ENCODE measurements around the gene CEP170.

CEP170 gene

DNA sequence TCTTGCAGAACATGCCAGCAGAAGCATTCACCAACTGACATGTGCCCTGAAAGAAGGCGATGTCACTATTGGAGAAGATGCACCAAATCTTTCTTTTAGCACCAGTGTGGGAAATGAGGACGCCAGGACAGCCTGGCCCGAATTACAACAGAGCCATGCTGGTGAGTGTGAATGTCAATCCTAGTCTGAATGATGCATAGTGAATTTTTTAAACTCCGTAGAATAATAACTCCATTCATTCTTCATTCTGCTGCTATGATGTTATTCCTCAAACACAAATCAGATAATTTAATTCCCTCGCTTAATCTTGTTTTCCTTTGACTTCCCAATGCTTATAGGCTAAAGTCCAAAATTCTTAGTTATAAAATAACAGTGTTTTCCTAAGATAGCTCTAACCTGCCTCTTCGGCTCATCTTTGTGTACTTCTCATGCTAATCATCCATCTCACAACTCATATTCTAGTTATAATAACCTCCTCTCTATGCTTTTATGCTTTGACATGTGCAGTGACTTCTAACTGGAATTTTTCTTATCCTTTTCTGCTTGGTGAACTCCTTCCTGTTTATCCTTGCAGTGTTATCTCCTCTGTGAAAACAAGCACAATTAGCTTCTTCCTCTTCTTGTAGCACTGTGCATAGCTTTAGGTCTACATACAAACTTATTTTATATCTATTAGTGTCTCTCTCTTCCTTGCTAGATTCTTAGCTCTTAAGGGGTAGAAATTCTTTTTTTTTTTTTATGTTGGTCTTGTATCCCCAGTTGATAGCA is 15.2 kb upstream of the CEP170 start:
- TF ChIP-seq TAF1 (IDR thresholded peaks at IDR 0.05; ENCODE audit: low read depth) (no peak), EP300 (IDR thresholded peaks at IDR 0.05; ENCODE audit: borderline replicate concordance) (no peak), YY1 (IDR thresholded peaks at IDR 0.05; ENCODE audit: low read depth) (no peak), USF1 (IDR thresholded peaks at IDR 0.05) (no peak), EGR1 (IDR thresholded peaks at IDR 0.05) (no peak), TEAD4 (IDR thresholded peaks at IDR 0.05) (no peak), ZBTB7A (IDR thresholded peaks at IDR 0.05; ENCODE audit: low read depth) (no peak), RAD21 (IDR thresholded peaks at IDR 0.05; ENCODE audit: low read depth) (no peak), CREB1 (IDR thresholded peaks at IDR 0.05; ENCODE audit: low read depth) (no peak), NFIC (IDR thresholded peaks at IDR 0.05) (no peak), TCF12 (IDR thresholded peaks at IDR 0.05; ENCODE audit: low read depth) (no peak), CEBPB (IDR thresholded peaks at IDR 0.05) (no peak), FOXM1 (IDR thresholded peaks at IDR 0.05; ENCODE audit: borderline replicate concordance, low read depth) (no peak)
- TF ChIP-seq, protein P1, sequence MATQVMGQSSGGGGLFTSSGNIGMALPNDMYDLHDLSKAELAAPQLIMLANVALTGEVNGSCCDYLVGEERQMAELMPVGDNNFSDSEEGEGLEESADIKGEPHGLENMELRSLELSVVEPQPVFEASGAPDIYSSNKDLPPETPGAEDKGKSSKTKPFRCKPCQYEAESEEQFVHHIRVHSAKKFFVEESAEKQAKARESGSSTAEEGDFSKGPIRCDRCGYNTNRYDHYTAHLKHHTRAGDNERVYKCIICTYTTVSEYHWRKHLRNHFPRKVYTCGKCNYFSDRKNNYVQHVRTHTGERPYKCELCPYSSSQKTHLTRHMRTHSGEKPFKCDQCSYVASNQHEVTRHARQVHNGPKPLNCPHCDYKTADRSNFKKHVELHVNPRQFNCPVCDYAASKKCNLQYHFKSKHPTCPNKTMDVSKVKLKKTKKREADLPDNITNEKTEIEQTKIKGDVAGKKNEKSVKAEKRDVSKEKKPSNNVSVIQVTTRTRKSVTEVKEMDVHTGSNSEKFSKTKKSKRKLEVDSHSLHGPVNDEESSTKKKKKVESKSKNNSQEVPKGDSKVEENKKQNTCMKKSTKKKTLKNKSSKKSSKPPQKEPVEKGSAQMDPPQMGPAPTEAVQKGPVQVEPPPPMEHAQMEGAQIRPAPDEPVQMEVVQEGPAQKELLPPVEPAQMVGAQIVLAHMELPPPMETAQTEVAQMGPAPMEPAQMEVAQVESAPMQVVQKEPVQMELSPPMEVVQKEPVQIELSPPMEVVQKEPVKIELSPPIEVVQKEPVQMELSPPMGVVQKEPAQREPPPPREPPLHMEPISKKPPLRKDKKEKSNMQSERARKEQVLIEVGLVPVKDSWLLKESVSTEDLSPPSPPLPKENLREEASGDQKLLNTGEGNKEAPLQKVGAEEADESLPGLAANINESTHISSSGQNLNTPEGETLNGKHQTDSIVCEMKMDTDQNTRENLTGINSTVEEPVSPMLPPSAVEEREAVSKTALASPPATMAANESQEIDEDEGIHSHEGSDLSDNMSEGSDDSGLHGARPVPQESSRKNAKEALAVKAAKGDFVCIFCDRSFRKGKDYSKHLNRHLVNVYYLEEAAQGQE (IDR thresholded peaks at IDR 0.05; ENCODE audit: low read depth) = no peak
- TF ChIP-seq, protein P2, sequence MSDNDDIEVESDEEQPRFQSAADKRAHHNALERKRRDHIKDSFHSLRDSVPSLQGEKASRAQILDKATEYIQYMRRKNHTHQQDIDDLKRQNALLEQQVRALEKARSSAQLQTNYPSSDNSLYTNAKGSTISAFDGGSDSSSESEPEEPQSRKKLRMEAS (IDR thresholded peaks at IDR 0.05) = no peak

DNA sequence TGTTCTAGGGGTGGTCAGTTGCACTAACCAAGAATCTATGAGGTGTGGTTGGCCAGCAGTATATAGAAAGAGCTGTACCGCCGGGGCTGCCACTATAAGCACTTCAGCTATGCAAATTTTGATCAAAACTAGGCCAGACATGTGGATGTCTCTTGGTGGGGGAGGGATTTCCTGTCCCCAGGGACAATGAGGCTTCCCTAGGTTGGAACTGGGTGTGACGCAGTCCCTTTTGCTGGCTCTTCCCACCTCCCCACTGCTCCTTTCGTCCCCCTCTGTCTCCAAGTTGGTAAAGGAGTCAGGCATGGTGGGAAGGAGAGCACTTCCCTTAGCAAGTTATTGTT is 14.3 kb upstream of the CEP170 start:
- TF ChIP-seq NFIC (IDR thresholded peaks at IDR 0.05) (no peak), ZBTB7A (IDR thresholded peaks at IDR 0.05; ENCODE audit: low read depth) (no peak), USF1 (IDR thresholded peaks at IDR 0.05) (no peak), YY1 (IDR thresholded peaks at IDR 0.05; ENCODE audit: low read depth) (no peak), EP300 (IDR thresholded peaks at IDR 0.05; ENCODE audit: borderline replicate concordance) (no peak), FOXM1 (IDR thresholded peaks at IDR 0.05; ENCODE audit: borderline replicate concordance, low read depth) (no peak), CREB1 (IDR thresholded peaks at IDR 0.05; ENCODE audit: low read depth) (no peak), TEAD4 (IDR thresholded peaks at IDR 0.05) (no peak), TAF1 (IDR thresholded peaks at IDR 0.05; ENCODE audit: low read depth) (no peak), EGR1 (IDR thresholded peaks at IDR 0.05) (no peak), TCF12 (IDR thresholded peaks at IDR 0.05; ENCODE audit: low read depth) (no peak), RAD21 (IDR thresholded peaks at IDR 0.05; ENCODE audit: low read depth) (no peak), CEBPB (IDR thresholded peaks at IDR 0.05) (no peak)
- TF ChIP-seq, protein P1 (IDR thresholded peaks at IDR 0.05; ENCODE audit: low read depth) = no peak

DNA sequence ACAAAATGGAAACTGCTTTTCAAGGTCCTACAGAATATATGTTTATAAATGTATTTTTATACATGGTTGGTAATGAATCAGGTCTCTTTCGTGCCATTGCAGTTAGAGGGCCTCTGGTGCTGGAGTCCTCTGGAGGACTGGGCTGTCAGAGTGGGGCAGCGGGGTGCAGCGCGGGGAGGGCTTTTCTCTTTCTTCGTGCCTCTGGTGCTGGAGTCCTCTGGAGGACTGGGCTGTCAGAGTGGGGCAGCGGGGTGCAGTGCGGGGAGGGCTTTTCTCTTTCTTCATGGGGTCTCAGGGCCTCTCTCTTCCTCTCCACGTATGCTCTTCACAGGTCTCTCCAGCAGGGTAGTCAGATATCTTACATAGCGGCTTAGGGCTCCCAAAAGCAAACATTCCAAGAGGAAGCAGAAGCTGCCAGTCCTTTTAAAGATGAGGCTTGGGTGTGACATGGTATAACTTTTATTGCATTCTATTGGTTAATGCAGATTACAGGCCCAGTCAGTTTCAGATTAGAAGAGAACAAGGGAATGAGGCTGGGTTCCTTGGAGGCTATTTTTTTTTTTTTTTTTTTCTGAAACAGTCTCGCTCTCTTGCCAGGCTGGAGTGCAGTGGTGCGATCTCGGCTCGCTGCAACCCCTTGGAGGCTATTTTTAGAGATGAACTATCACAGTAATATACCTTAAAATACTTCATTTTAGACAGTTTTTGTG is 13.8 kb upstream of the CEP170 start:
- TF ChIP-seq RAD21 (IDR thresholded peaks at IDR 0.05; ENCODE audit: low read depth) (no peak), CREB1 (IDR thresholded peaks at IDR 0.05; ENCODE audit: low read depth) (no peak), CEBPB (IDR thresholded peaks at IDR 0.05) (no peak), FOXM1 (IDR thresholded peaks at IDR 0.05; ENCODE audit: borderline replicate concordance, low read depth) (no peak), NFIC (IDR thresholded peaks at IDR 0.05) (no peak), TCF12 (IDR thresholded peaks at IDR 0.05; ENCODE audit: low read depth) (no peak)
- TF ChIP-seq, protein P2 (IDR thresholded peaks at IDR 0.05) = no peak
- TF ChIP-seq, protein P1 (IDR thresholded peaks at IDR 0.05; ENCODE audit: low read depth) = no peak

Measured in Ishikawa (cell line).